SK-N-SH (cell line): ENCODE results near the gene PAPSS2. TPM values are rescaled to one million over a fixed set of nuclear protein-coding genes. Genes with fewer than 3 reads are reported as not detected.

Experiments used
- CTCF ChIA-PET: fragments of 300-600, 350-600 bp; formaldehyde crosslinking; extraction: SDS; loops from one replicate; lab custom pipeline; 2021; lab: Yijun Ruan, JAX
- POLR2A ChIA-PET: fragments of 350-600 bp; sonication (Branson Sonifier 250); formaldehyde crosslinking; extraction: SDS; loops from one replicate; lab custom pipeline; 2020; ENCODE audit warnings: antibody characterized with exemption, inconsistent platforms; lab: Yijun Ruan, JAX
- DNase-seq: peaks from one replicate; pipeline ENCODE4 v3.0.0; 2012
- H2AFZ ChIP-seq: fragments of 200-600 bp; sonication (generic); 2 replicates; pipeline ENCODE4 v1.8.1; 2016; ENCODE audit warnings: antibody characterized with exemption, mild to moderate bottlenecking, low read depth
- H3F3A ChIP-seq: fragments of 200-600 bp; sonication (generic); replicated peaks from 2 replicates; pipeline ENCODE3; 2016; ENCODE audit warnings: antibody characterized with exemption, mild to moderate bottlenecking; ENCODE audit not compliant: insufficient read depth
- H3K27ac ChIP-seq, 2 experiments: fragments of 200-500 bp in 1 of 2; fragments of 200-600 bp in 1 of 2; sonication (Bioruptor generic) in 1 of 2; sonication (generic), shearing (Covaris generic) in 1 of 2; 2 replicates each; pipeline versions ENCODE4 v1.5.1 to v1.6.1; 2014 to 2016; ENCODE audit warnings: low read depth in 2 of 2, inconsistent platforms in 1 of 2, low read length in 1 of 2, mild to moderate bottlenecking in 1 of 2, mixed read lengths in 1 of 2
- H3K27me3 ChIP-seq: fragments of 200-600 bp; sonication (generic), shearing (Covaris generic); 2 replicates; pipeline ENCODE4 v1.6.1; 2016; ENCODE audit warnings: mixed run types; ENCODE audit not compliant: insufficient read depth
- H3K36me3 ChIP-seq, 2 experiments: fragments of 200-500 bp in 1 of 2; fragments of 200-600 bp in 1 of 2; sonication (Bioruptor generic) in 1 of 2; sonication (generic) in 1 of 2; replicated peaks in 1 of 2; 2 replicates each; pipeline versions ENCODE3 to v1.5.1; 2014 to 2016; ENCODE audit warnings: low read length in 1 of 2, mild to moderate bottlenecking in 1 of 2; ENCODE audit not compliant: insufficient read depth in 2 of 2, control insufficient read depth in 1 of 2
- H3K4me1 ChIP-seq, 2 experiments: fragments of 200-500 bp in 1 of 2; fragments of 200-600 bp in 1 of 2; sonication (Bioruptor generic) in 1 of 2; sonication (generic), shearing (Covaris generic) in 1 of 2; 2 replicates each; pipeline versions ENCODE4 v1.5.1 to v1.6.1; 2014 to 2016; ENCODE audit warnings: low read depth in 1 of 2, low read length in 1 of 2, mixed run types in 1 of 2; ENCODE audit not compliant: insufficient read depth in 2 of 2, control insufficient read depth in 1 of 2
- H3K4me2 ChIP-seq: fragments of 200-600 bp; sonication (generic), shearing (Covaris generic); 2 replicates; pipeline ENCODE4 v1.6.1; 2017; ENCODE audit warnings: mixed run types
- H3K4me3 ChIP-seq, 2 experiments: fragments of 200-500 bp in 1 of 2; fragments of 200-600 bp in 1 of 2; sonication (Bioruptor generic) in 1 of 2; sonication (generic), shearing (Covaris generic) in 1 of 2; 2 replicates each; pipeline versions ENCODE4 v1.5.1 to v1.8.1; 2014 to 2016; ENCODE audit warnings: low read depth in 2 of 2, inconsistent platforms in 1 of 2, low read length in 1 of 2, mild to moderate bottlenecking in 1 of 2, mixed read lengths in 1 of 2, moderate library complexity in 1 of 2
- H3K79me2 ChIP-seq: fragments of 200-600 bp; sonication (generic); 2 replicates; pipeline ENCODE4 v1.8.1; 2017; ENCODE audit warnings: mild to moderate bottlenecking; ENCODE audit not compliant: insufficient read depth
- H3K9ac ChIP-seq: fragments of 200-600 bp; sonication (generic); 2 replicates; pipeline ENCODE4 v1.6.1; 2017; ENCODE audit warnings: mixed run types
- H3K9me2 ChIP-seq: fragments of 200-600 bp; sonication (generic); 2 replicates; pipeline ENCODE4 v1.6.1; 2017; ENCODE audit warnings: mixed run types
- H3K9me3 ChIP-seq: fragments of 200-600 bp; sonication (generic); 2 replicates; pipeline ENCODE4 v1.6.1; 2017; ENCODE audit warnings: mixed run types, mild to moderate bottlenecking, moderate library complexity
- H4K20me1 ChIP-seq: fragments of 200-600 bp; sonication (generic); 2 replicates; pipeline ENCODE4 v1.6.1; 2017; ENCODE audit warnings: mild to moderate bottlenecking, mixed run types; ENCODE audit not compliant: insufficient read depth
- ELF1 ChIP-seq: IDR thresholded peaks from 2 replicates; pipeline ENCODE4 v1.4.0; 2012
- EZH2phosphoT487 ChIP-seq: fragments of 200-600 bp; sonication (generic); IDR thresholded peaks from 2 replicates; pipeline ENCODE4 v1.6.1; 2017; ENCODE audit warnings: low read depth, mixed run types, mild to moderate bottlenecking, antibody characterized with exemption, moderate library complexity, borderline replicate concordance
- FOXJ3 ChIP-seq: sonication (generic); formaldehyde crosslinking; IDR thresholded peaks from 2 replicates; pipeline ENCODE4 v1.5.1; 2020; ENCODE audit warnings: mild to moderate bottlenecking, missing genetic modification reagents
- GATA2 ChIP-seq: sonication (generic); formaldehyde crosslinking; IDR thresholded peaks from 2 replicates; pipeline ENCODE4 v1.5.0; 2020; ENCODE audit warnings: mild to moderate bottlenecking, missing genetic modification reagents
- MAX ChIP-seq: IDR thresholded peaks from 2 replicates; pipeline ENCODE4 v1.4.0; 2012; ENCODE audit warnings: low read depth
- POLR2AphosphoS5 ChIP-seq: IDR thresholded peaks from 2 replicates; pipeline ENCODE4 v1.6.1; 2012; ENCODE audit warnings: low read depth, low read length
- RAD21 ChIP-seq: IDR thresholded peaks from 2 replicates; pipeline ENCODE4 v1.6.1; 2012; ENCODE audit warnings: mild to moderate bottlenecking, low read length
- RXRA ChIP-seq: IDR thresholded peaks from 2 replicates; pipeline ENCODE4 v1.4.0; 2012; ENCODE audit warnings: low read depth, mild to moderate bottlenecking, borderline replicate concordance
- SIN3A ChIP-seq: IDR thresholded peaks from 2 replicates; pipeline ENCODE4 v1.6.1; 2012; ENCODE audit warnings: low read depth, mild to moderate bottlenecking, low read length, moderate library complexity, borderline replicate concordance
- TCF12 ChIP-seq: IDR thresholded peaks from 2 replicates; pipeline ENCODE4 v1.4.0; 2012
- TEAD4 ChIP-seq: IDR thresholded peaks from 2 replicates; pipeline ENCODE4 v1.4.0; 2012; ENCODE audit warnings: mild to moderate bottlenecking, borderline replicate concordance; ENCODE audit not compliant: insufficient read depth
- USF1 ChIP-seq: IDR thresholded peaks from 2 replicates; pipeline ENCODE4 v1.4.0; 2012; ENCODE audit warnings: low read depth, borderline replicate concordance
- USF2 ChIP-seq: fragments of 150-350 bp; IDR thresholded peaks from 2 replicates; pipeline ENCODE4 v1.6.1; 2017; ENCODE audit warnings: antibody characterized with exemption, low read length, low read depth, borderline replicate concordance
- YY1 ChIP-seq: IDR thresholded peaks from 2 replicates; pipeline ENCODE4 v1.4.0; 2012; ENCODE audit warnings: low read depth, mild to moderate bottlenecking
- ZBTB33 ChIP-seq: IDR thresholded peaks from 2 replicates; pipeline ENCODE4 v1.4.0; 2012; ENCODE audit warnings: low read depth, borderline replicate concordance
- WGBS: methylation state at CpG from one replicate; pipeline ENCODE4 v1.1.6; 2017; ENCODE audit warnings: low lambda C conversion rate; 5-methylcytosine and 5-hydroxymethylcytosine counted together
- polyA plus RNA-seq, 3 experiments: library from polyadenylated mRNA; depleted of rRNA; stranded (reverse); fragments of >200 nt; gene quantifications; 2 replicates each; pipeline ENCODE4 v1.2.3, GENCODE V29; 2012

PAPSS2 gene
- polyA plus RNA-seq, 1 of the 3 experiments (the other 2 are of a cell fraction), result 50.0 TPM

- no peaks in the 10 kb centered on the region for H3K9me3 ChIP-seq
- H4K20me1 ChIP-seq, result no peaks in the 10 kb centered on the region
- no peaks in the 10 kb centered on the region for H3F3A ChIP-seq
- no peak for DNase-seq
- no peak overlapping the region for H2AFZ ChIP-seq
- POLR2A ChIA-PET, result no interaction called here
- TF ChIP-seq RAD21, result no peak
- no peak for TF ChIP-seq TEAD4
- no peak for TF ChIP-seq USF1
- no peak for TF ChIP-seq ELF1
- TF ChIP-seq FOXJ3, result no peak
- no peak for TF ChIP-seq EZH2phosphoT487
- TF ChIP-seq RXRA, result no peak
- TF ChIP-seq MAX, result no peak
- TF ChIP-seq USF2, result no peak
- no peak for TF ChIP-seq TCF12
- TF ChIP-seq GATA2, result no peak
- no peak for TF ChIP-seq YY1
- TF ChIP-seq SIN3A, result no peak
- no peak for TF ChIP-seq POLR2AphosphoS5
- no peak for TF ChIP-seq ZBTB33
- TF ChIP-seq, all 33 proteins: peak for 0
- CTCF ChIA-PET, result interaction anchor here (1.1 kb wide), 1 partner anchor 13 kb away, joined by 3 read pairs; no protein-coding TSS in a partner anchor
- Histone ChIP-seq H3K9ac (no peak overlapping the region), H3K27ac (no peak overlapping the region), H3K4me3 (no peak overlapping the region), H3K79me2 (no peaks in the 10 kb centered on the region), H3K36me3 (no peaks in the 10 kb centered on the region), H3K4me1 (no peaks in the 10 kb centered on the region), H3K4me2 (no peak overlapping the region), H3K9me2 (no peaks in the 10 kb centered on the region), H3K27me3 (no peaks in the 10 kb centered on the region)
- WGBS, result 73% methylated on average over 11 of the region's 11 CpGs
These were observed 40.9 kb upstream of the PAPSS2 start for GRCh38 chr10:87618566-87619423.
